Measurements from ENCODE around the gene MCF2L.

Gene MCF2L

GRCh38 chr13:113129921-113130750 is 161.1 kb downstream of the MCF2L start:
- H3K4me3 ChIP-seq (ENCODE audit: low read depth, low read length) = no peak overlapping the region
- no peak for DNase-seq (ENCODE audit: low read depth)
- TF ChIP-seq, protein P1, sequence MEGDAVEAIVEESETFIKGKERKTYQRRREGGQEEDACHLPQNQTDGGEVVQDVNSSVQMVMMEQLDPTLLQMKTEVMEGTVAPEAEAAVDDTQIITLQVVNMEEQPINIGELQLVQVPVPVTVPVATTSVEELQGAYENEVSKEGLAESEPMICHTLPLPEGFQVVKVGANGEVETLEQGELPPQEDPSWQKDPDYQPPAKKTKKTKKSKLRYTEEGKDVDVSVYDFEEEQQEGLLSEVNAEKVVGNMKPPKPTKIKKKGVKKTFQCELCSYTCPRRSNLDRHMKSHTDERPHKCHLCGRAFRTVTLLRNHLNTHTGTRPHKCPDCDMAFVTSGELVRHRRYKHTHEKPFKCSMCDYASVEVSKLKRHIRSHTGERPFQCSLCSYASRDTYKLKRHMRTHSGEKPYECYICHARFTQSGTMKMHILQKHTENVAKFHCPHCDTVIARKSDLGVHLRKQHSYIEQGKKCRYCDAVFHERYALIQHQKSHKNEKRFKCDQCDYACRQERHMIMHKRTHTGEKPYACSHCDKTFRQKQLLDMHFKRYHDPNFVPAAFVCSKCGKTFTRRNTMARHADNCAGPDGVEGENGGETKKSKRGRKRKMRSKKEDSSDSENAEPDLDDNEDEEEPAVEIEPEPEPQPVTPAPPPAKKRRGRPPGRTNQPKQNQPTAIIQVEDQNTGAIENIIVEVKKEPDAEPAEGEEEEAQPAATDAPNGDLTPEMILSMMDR (IDR thresholded peaks at IDR 0.05; ENCODE audit: control insufficient read depth, extremely low read depth, insufficient read depth) = no peak

DNA sequence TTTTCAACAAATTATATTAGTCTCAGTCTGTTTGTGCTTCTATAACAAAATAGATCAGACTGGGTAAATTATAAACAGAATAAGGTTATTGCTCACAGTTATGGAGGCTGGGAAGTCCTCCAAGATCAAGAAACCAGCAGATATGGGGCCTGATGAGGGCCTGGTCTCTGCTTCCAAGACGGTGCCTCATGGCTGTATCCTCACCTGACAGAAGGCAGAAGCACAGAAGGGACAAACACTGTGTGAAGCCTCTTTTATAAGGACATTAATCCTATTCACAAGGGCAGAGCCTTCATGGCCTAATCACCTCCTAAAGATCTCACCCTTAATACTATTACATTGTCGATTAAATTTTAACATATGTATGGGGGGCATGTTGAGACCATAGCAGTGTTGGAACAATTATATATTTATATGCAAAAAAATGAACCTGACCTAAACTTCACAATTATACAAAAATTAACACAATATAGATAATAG is 166.3 kb downstream of the MCF2L start:
- TF ChIP-seq, protein P1 (IDR thresholded peaks at IDR 0.05; ENCODE audit: control insufficient read depth, extremely low read depth, insufficient read depth) = no peak
- H3K4me3 ChIP-seq (ENCODE audit: low read depth, low read length) = no peak overlapping the region
- DNase-seq (ENCODE audit: low read depth) = no peak

DNA sequence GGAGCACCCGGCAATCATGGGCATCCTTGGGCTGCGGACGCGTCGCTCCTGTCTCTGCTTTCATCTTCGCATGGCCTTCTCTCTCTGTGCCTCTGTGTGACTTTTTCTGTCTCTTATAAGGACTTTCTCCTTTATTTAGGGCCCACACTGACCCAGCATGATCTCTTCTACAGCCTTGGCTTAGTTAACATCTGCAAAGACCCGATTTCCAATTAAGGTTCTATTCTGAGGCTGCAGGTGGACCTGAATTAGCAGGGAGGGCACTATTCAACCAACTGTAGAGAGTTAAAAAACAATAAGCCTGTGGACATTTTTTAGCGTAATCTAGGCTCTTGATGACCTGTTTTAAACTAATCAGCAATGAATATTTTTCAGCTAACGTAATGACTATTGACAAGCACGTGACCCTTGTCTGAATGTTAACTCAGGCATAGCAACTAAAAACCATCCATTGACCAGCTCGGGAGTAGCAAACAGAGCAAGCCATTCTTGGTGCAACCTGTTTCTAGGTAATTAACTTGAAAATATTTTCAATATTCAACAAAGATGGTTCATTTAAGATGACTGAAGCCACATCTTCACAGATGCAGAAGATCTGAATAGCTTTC is 168.8 kb downstream of the MCF2L start:
- H3K4me3 ChIP-seq (ENCODE audit: low read depth, low read length) = no peak overlapping the region
- TF ChIP-seq, protein P1 (IDR thresholded peaks at IDR 0.05; ENCODE audit: control insufficient read depth, extremely low read depth, insufficient read depth) = no peak

GRCh38 chr13:113138792-113139551 is 170.0 kb downstream of the MCF2L start:
- DNase-seq (ENCODE audit: low read depth) = no peak
- TF ChIP-seq, protein P1 (IDR thresholded peaks at IDR 0.05; ENCODE audit: control insufficient read depth, extremely low read depth, insufficient read depth) = no peak
- no peak overlapping the region for H3K4me3 ChIP-seq (ENCODE audit: low read depth, low read length)

More for the DNA sequence above, 168.8 kb downstream of the MCF2L start:
- DNase-seq (ENCODE audit: low read depth) = no peak

DNA sequence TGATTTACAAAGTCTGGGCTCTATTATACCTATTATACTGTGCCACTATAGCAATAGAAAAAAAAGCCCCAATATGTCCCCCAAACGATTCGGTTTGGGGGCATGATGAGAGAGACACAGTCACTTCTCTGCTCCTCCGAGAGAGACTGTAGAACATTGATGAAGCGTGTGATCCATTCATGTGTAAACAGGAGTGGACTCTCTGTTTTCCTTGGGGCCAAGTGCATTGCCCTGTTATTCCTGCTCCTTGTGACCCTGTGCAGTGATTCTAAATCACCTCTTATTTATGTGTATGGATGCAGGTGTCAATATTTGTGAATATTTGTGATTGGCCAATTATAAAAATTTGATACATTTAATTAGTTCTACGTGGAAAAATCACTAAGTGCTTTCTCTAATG is 170.6 kb downstream of the MCF2L start:
- DNase-seq (ENCODE audit: low read depth) = no peak
- TF ChIP-seq, protein P1 (IDR thresholded peaks at IDR 0.05; ENCODE audit: control insufficient read depth, extremely low read depth, insufficient read depth) = no peak
- H3K4me3 ChIP-seq (ENCODE audit: low read depth, low read length) = no peak overlapping the region

- TF ChIP-seq, protein P1 (IDR thresholded peaks at IDR 0.05; ENCODE audit: control insufficient read depth, extremely low read depth, insufficient read depth) = no peak
These were observed 171.9 kb downstream of the MCF2L start for GRCh38 chr13:113140677-113141600.

More at GRCh38 chr13:113140677-113141600, 171.9 kb downstream of the MCF2L start:
- DNase-seq (ENCODE audit: low read depth) = no peak
- no peak overlapping the region for H3K4me3 ChIP-seq (ENCODE audit: low read depth, low read length)
